ENCODE measurements around the gene RASSF7.

RASSF7 gene

DNA sequence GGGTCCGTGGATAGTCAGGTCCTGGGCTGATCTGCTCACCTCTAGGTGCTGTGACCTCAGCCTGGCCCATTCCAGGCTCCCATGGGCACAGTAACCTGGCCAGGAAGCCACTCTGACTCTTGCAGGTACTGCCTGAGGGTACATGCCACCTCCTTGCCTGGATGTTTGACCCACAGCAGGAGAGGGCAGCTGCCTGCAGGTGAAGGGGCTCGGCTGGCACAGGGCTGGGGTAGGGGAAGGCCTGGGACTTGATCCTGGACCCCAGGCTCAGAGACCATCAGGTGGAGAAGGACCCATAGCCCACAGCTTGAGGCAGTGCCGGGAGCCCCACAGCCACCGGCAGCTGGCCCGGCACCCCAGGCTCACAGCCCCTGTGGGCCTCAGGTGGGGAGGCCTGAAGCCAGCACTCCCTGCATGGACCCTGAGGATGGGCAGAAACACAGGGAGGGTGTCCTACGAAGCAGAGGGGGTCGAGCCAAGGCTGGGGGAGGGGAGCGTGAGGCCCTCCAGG, 20.7 kb upstream of the RASSF7 start:
- TF ChIP-seq, protein P1, sequence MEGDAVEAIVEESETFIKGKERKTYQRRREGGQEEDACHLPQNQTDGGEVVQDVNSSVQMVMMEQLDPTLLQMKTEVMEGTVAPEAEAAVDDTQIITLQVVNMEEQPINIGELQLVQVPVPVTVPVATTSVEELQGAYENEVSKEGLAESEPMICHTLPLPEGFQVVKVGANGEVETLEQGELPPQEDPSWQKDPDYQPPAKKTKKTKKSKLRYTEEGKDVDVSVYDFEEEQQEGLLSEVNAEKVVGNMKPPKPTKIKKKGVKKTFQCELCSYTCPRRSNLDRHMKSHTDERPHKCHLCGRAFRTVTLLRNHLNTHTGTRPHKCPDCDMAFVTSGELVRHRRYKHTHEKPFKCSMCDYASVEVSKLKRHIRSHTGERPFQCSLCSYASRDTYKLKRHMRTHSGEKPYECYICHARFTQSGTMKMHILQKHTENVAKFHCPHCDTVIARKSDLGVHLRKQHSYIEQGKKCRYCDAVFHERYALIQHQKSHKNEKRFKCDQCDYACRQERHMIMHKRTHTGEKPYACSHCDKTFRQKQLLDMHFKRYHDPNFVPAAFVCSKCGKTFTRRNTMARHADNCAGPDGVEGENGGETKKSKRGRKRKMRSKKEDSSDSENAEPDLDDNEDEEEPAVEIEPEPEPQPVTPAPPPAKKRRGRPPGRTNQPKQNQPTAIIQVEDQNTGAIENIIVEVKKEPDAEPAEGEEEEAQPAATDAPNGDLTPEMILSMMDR (IDR thresholded peaks at IDR 0.05; ENCODE audit: extremely low read depth, missing control alignments), result no peak
- DNase-seq (ENCODE audit: low spot score), result no peak

DNA sequence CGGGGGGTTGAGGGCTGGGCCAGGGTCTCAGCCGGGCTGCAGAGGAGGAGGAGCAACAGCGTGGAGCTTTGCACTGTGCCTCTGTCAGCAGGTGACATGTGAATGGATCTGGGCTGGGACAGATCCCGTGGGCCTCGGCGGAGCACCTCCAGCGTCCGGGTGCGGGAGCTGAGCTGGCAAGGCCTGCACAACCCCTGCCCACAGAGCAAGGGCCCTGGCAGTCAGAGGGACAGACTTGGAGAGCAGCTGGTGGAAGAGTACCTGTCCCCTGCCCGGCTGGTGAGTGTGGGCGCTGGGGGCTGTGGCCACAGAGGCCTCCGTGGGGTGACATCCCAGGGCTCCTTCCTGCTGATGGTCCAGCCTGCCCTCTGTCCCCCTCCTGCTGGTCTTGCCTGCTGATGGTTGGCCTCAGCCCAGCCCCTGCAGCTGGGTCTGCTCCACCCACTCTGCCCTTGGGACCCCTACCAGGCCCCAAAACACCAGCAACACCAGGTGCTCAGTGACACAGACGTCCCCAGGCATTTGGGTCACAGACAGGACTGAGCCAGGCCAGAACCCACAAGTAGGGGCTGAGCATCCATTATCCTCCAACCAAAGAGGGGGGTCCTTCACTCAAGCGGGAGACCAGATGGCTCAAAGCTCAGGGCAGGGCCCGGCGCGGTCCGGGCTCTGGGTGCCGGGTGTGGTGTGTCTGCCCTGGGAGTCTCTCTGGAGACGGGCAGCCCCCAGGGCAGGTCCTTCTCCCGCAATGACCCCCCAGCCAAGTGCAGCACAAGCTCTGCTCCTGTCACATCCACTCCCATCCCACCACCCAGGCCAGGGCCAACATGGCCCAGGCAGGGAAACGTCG, 20.0 kb upstream of the RASSF7 start:
- TF ChIP-seq, protein P1 (IDR thresholded peaks at IDR 0.05; ENCODE audit: extremely low read depth, missing control alignments), result no peak
- DNase-seq (ENCODE audit: low spot score), result no peak

DNA sequence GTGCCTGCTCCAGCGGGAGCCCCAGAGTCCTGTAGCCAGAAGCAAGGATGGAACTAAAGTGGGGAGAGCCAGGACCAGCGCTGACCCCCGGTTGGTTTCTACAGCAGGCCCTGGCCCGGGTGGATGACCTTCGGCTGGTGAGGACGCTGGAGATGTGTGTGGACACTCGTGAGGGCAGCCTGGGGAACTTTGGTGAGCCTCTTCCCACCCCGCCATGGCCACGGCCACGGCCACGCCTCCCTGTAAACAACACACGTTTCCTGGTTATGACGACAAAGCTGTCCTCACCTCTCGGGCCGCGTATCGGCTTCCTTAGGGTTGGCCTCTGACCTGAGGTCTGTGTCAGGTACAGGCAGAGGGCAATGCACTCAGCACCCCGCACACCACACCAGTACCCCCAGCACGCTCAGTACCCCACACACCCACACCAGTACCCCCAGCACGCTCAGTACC, 19.3 kb upstream of the RASSF7 start:
- TF ChIP-seq, protein P1 (IDR thresholded peaks at IDR 0.05; ENCODE audit: extremely low read depth, missing control alignments), result no peak
- no peak for DNase-seq (ENCODE audit: low spot score)

DNA sequence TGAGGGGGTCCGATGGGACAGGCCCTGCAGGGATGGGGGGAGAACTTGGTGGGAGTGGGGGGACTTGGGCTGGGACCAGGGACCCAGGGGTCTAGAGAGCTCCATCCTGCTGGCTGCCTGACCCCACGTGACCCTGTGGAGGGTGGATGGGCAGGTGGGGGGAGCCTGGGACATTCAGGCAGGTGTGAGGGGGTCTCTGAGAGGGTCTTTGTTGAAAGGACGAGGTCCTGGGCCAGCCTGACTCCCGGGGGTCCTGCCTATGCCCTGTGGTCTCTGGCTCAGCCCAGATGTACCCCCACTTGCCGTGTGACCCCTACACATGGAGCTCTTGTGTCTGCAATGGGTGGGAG, 16.0 kb upstream of the RASSF7 start:
- no peak for DNase-seq (ENCODE audit: low spot score)
- TF ChIP-seq, protein P1 (IDR thresholded peaks at IDR 0.05; ENCODE audit: extremely low read depth, missing control alignments), result no peak

DNA sequence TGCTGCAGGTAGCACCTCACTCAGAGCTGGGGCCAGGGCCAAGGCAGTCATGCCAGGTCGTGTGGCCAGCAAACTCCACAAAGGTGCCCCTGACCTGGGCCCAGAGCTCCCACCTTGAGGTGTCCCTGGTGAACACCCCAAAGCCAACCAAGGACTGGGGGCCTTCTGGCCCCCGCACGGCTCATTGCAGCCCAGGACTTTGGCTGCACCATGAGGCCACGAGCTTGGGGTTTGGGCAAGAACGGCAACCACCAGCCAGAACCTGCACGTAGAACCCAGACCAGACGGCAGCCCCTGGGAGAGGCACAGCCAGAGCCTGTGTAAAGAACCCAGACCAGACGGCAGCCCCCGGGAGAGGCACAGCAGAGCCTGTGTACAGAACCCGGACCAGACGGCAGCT, 15.6 kb upstream of the RASSF7 start:
- no peak for DNase-seq (ENCODE audit: low spot score)
- TF ChIP-seq, protein P1 (IDR thresholded peaks at IDR 0.05; ENCODE audit: extremely low read depth, missing control alignments), result no peak

DNA sequence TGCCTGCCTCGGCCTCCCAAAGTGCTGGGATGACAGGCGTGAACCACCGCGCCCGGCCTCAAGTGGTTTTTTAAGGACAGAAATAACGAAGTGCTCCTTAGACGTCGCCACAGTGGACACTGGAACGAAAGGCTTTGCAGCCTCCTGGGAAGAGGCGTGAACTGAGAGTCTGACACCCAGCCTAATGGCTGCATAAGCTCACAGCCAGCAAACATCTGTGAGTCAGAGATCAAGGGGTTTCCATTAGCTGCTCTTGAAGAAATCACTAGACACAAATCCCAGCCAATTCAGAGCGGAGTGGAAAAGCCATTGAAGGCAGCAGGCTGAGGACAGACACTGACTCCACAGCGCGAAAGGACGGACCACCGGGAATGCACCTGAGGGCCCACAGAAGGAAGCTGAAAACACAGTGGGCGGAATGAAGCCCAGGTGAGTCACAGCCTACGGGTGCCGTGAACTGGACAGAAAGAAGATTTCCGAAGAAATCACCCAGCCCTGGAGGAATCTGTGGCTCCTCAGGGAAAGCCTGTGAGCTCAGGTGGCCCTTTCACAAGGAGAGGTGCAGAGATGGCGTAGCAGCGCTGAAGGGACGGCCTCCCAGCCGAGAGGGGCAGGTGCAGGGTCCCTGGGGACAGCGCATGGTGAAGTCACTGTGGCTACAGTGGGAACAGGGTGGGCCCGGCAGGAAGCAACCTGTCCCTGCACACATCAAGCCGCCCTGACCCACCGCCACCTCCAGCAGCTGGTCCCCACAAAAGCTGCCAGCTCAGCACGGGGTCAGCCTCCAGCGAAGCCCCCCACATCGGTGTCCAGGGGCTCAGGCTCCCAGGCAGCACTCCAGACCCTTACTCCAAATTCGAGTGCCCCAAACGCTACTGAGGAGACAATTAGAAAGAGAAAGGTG, 11.8 kb upstream of the RASSF7 start:
- DNase-seq (ENCODE audit: low spot score), result no peak
- TF ChIP-seq, protein P1 (IDR thresholded peaks at IDR 0.05; ENCODE audit: extremely low read depth, missing control alignments), result no peak

Measured in GM20000 (cell line).